HG03457 (cell line): ENCODE results near the gene ENOX1.

Source experiments
- ATAC-seq: cut with Tn5 transposase; IDR thresholded peaks from one replicate; pipeline ENCODE4 v1.9.1; 2021; ENCODE audit warnings: moderate number of reproducible peaks; ENCODE audit not compliant: unreplicated experiment

The ENOX1 gene

GRCh38 chr13:43611281-43612273, 175.2 kb downstream of the ENOX1 start:
- no peak for ATAC-seq

DNA sequence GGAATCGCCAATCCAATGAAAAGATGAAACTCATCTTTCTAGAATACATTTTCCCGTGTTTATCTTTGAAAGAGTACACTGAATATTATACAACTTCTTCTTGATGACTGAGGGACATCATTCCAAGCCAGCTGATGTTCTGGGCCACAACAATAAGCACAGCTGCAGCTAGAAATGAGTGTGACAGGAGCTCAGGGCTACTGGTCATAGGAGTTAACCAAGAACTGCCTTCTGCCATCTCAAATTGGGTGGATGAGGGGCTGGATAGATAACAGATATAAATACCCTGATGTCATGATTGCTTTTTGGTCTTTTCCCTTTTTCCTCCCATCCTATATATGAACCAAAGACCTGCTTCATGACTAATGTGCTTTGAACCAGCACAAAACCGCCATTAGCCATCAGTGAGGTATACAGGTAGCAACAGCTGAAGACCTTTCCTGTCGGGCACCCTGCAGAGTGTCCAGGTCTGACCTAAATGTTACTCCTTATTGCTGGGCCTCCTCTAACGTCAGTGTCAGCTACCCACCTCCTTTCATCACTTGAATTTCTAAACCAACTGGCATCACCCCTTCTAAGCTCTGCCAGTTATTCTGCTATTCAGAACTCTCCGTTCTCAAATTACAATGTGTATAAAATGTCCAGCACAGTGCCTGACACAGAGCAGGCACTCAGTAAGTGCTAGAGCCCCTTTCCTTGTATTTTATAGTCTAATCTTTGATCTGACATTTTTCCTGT, 178.2 kb downstream of the ENOX1 start:
- no peak for ATAC-seq

GRCh38 chr13:43597599-43597945, 189.2 kb downstream of the ENOX1 start:
- ATAC-seq = no peak

DNA sequence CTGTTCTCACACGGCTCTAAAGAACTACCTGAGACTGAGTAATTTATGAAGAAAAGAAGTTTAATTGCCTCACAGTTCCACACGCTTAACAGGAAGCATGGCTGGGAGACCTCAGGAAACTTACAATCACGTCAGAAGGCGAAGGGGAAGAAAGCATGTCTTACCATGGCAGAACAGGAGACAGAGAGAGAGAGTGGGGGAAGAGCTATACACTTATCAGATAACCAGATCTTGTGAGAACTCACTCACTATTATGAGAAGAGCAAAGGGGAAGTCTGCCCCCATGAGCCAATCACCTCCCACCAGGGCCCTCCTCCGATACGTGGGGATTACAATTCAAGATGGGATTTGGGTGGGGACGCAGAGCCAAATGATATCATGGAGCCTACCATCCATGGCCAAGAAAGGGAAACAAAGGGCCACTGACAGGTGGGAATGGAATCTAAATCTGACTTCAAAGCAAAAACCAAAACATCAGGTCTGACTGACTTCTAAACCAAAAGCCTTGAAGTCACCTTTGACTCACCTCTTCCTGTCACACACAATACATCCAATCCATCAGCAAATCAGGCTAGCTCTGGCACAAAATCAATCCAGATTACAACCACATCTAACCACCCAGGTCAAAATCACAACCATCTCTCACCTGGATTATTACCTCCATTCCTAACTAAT, 189.7 kb downstream of the ENOX1 start:
- no peak for ATAC-seq

DNA sequence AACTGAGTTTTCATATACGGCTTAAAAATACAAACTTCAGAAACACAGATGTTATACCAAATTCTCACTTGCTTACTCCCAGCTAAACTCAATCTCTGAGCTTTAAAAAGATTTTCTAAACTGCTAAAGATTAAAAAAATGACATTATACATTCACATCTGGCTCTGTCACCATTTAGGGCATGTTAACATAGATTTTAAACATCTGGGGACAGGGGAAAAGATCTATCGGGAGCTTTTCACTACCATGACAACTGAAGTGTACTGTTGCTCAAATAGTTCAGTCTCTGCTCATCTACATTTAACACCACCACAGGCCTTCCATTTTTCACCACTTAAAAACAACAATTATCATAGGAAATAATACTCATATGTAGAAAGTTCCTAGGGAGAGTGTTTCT, 190.8 kb downstream of the ENOX1 start:
- no peak for ATAC-seq

- no peak for ATAC-seq
These were observed 199.4 kb downstream of the ENOX1 start for GRCh38 chr13:43587376-43587775.

GRCh38 chr13:43584751-43585150, 202.0 kb downstream of the ENOX1 start:
- no peak for ATAC-seq

GRCh38 chr13:43583321-43583720, 203.5 kb downstream of the ENOX1 start:
- no peak for ATAC-seq

DNA sequence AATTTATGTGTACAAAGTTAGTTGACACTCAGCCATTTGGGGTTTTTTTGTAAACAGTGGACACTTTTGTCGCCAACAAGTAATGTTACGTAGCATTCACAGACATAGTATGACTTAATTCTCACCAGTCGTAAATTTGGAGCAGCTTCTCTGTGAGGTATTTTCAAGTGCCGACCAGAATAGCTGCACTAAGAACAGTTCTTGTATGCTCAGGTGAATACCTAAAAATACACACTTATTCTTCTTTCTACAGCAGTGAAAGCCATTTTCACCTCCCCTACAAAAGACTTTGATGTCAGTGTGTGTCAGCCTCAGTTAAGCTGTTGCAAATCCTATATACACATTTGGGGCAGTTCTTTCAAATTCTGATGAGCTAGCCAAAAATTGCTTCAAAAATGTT, 206.5 kb downstream of the ENOX1 start:
- no peak for ATAC-seq

DNA sequence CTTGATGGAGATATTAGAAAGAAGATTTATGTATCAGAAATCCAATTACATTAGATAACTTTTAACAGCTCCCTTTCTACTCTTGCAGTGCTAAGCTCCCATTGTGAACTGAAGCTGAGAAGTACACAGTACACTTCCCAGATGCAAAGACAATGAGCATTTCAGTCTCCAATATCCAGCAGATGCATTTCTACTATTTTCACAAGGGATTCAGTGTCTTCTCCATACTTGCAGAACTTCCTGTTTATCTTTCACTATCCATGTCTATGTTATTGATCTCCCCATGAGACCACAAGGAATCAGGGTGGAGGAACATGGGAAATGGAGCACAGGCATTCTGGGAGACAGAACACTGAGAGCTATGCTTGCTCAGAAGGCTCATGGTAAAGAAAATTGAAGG, 207.5 kb downstream of the ENOX1 start:
- no peak for ATAC-seq

DNA sequence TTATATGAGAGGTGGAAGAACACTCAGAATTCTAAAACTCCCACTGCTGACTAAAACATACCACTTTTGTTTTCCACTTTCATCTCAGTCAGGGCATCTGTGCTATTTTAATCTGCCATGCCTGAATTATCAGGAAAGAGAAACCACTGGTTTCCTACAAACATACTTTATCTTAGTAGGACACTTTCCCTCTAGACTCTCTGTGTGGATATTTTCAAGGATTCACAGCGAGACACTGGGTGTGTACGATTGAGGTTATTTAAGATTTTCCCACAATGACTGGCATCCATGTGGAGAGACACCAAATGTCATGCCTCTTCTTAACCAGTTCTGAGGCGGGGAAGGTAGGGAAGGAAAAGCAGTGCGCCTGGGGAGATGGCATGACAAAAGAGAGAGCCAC, 212.2 kb downstream of the ENOX1 start:
- no peak for ATAC-seq

- ATAC-seq = no peak
These were observed 212.8 kb downstream of the ENOX1 start for GRCh38 chr13:43573802-43574514.

GRCh38 chr13:43573361-43573740, 213.4 kb downstream of the ENOX1 start:
- ATAC-seq = no peak

DNA sequence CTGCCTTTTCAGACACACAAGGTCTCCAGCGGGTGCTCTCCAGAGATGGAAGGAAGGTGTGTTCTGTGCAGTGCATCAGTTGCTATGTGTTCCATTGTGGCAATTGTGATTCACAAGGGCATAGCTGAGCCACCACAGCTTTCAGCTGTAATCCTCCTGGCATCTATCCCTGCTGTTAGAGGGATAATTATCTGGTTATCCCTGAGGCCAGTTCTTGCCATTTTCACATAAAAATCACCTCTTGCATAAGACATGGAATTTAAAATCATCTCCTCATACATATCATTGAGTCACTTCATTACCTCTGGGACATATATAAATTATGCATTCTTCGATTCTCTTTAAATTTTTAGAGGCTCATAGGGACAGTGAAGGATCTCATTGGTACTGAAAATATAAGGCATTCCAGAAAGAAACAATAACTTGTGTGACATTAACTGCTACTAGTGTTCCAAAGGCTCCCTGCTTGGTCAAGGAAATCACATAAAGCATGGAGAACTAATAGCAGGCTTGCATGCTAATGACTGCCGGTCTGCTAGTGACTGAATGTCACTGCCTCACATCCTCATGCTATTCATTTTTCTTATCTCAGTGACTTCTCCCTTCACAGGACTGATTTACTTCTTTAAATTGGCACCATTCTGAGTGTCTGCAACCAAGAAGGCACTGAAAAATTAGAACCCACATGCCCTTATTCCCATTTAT, 214.0 kb downstream of the ENOX1 start:
- no peak for ATAC-seq

- ATAC-seq = no peak
These were observed 217.1 kb downstream of the ENOX1 start for GRCh38 chr13:43569658-43570057.

- ATAC-seq = no peak
These were observed 219.2 kb downstream of the ENOX1 start for GRCh38 chr13:43567608-43568007.

- no peak for ATAC-seq
These were observed 221.8 kb downstream of the ENOX1 start for GRCh38 chr13:43564952-43565351.

- no peak for ATAC-seq
These were observed 225.7 kb downstream of the ENOX1 start for GRCh38 chr13:43561081-43561480.

DNA sequence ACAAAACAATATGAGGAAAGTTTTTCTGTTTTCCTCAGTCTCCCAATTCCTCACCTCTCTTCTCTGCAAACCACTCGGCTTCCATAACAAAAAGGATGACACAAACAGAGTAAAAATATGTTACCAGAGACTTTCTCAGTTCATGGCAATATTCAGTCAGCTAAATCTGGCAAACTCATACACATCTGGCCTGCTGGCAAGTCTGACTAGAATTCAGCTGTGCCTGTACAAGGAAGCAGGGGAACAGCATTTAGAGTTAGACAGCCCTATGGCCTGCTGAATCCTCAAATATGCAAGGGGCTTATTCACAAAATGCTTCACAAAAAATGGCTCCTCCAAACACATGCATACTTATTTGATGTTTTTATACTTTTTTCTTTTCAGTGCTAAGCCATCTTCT, 227.8 kb downstream of the ENOX1 start:
- no peak for ATAC-seq

DNA sequence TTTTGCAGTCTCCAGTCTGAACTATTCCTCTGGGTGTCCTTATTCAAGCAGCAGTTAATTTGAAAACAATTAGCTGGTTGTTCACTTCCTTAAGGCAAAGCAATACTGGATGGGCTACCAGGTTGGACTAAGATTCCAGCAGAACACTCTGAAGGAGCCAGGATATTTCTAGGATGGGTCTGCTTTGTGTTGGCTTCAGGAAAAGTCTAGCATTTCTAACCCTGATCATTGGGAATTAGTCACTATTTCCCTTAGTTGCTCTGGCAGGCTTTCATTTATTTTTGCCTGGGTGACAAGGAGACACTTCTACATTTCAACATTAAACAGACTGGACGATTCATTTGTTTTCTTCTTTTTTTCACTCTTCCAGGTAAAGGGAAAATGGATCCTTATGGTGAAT, 228.4 kb downstream of the ENOX1 start:
- no peak for ATAC-seq
